A673 (cell line): Measurements from ENCODE around the gene ANKHD1.

Experiments used
- EZH2 ChIP-seq: fragments of 200-600 bp; sonication (generic); IDR thresholded peaks from 2 replicates; pipeline ENCODE4 v1.6.1; 2017; ENCODE audit warnings: borderline replicate concordance, low read depth, mild to moderate bottlenecking, mixed read lengths, antibody characterized with exemption, low read length; ENCODE audit not compliant: poor library complexity, severe bottlenecking
- TF ChIP-seq, protein P1 (sequence below): fragments of 300-800, 200-600 bp; sonication (generic); conservative IDR thresholded peaks from 2 replicates; pipeline ENCODE4 v1.5.1; 2017; ENCODE audit warnings: low read depth, mild to moderate bottlenecking, antibody characterized with exemption, low read length, moderate library complexity, mixed read lengths

DNA sequence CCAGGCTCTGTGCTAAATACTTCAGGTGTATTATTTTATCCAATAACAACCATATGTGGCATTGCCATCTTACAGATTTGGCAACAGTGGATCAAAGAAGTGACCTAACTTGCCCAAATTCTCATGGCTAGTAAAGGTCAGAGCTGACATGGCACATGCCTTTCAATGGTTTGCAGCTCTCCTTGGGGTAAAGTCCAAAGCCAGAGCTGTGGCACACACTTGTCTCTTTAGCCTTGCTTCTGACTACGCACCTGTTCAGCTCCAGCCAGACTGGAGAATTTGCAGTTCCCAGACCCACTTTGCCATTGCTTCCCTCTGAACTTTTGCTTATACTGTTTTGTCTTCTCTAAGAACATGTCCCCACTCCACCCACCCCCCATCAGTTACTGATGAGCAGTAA, 168.9 kb downstream of the ANKHD1 start:
- TF ChIP-seq, protein P1, sequence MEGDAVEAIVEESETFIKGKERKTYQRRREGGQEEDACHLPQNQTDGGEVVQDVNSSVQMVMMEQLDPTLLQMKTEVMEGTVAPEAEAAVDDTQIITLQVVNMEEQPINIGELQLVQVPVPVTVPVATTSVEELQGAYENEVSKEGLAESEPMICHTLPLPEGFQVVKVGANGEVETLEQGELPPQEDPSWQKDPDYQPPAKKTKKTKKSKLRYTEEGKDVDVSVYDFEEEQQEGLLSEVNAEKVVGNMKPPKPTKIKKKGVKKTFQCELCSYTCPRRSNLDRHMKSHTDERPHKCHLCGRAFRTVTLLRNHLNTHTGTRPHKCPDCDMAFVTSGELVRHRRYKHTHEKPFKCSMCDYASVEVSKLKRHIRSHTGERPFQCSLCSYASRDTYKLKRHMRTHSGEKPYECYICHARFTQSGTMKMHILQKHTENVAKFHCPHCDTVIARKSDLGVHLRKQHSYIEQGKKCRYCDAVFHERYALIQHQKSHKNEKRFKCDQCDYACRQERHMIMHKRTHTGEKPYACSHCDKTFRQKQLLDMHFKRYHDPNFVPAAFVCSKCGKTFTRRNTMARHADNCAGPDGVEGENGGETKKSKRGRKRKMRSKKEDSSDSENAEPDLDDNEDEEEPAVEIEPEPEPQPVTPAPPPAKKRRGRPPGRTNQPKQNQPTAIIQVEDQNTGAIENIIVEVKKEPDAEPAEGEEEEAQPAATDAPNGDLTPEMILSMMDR: no peak
- no peak for TF ChIP-seq EZH2
